Nephron (organoid): Measurements from ENCODE around the gene INTS1.

Experiments
- H3K27ac Mint-ChIP-seq, 3 experiments: 2 replicates each; pipeline ENCODE4 v1.8.0; 2020; ENCODE audit warnings: mixed read lengths in 3 of 3, mild to moderate bottlenecking in 2 of 3, moderate library complexity in 1 of 3
- H3K27me3 Mint-ChIP-seq: 2 replicates; pipeline ENCODE4 v1.8.0; 2021; ENCODE audit warnings: low read depth, mild to moderate bottlenecking, moderate library complexity, mixed read lengths
- H3K36me3 Mint-ChIP-seq: 2 replicates; pipeline ENCODE4 v1.8.0; 2020; ENCODE audit warnings: low read depth, mixed read lengths
- H3K4me1 Mint-ChIP-seq: 2 replicates; pipeline ENCODE4 v1.8.0; 2020; ENCODE audit warnings: mixed read lengths
- H3K4me3 Mint-ChIP-seq, 3 experiments: 2 replicates each; pipeline ENCODE4 v1.8.0; 2020; ENCODE audit warnings: mild to moderate bottlenecking in 3 of 3, mixed read lengths in 3 of 3, moderate library complexity in 2 of 3
- H3K9me3 Mint-ChIP-seq: 2 replicates; pipeline ENCODE4 v1.8.0; 2020; ENCODE audit warnings: mixed read lengths
- CTCF ChIP-seq, 3 experiments: fragments of 200-600 bp; sonication (generic); IDR thresholded peaks; one replicate each; pipeline ENCODE4 v1.5.0; 2021; ENCODE audit warnings: antibody characterized with exemption in 3 of 3; ENCODE audit not compliant: unreplicated experiment in 3 of 3

The INTS1 gene

GRCh38 chr7:1550005-1550845 is 46.0 kb upstream of the INTS1 start:
- Mint-ChIP-seq H3K9me3 (no peaks in the 10 kb centered on the region), H3K27me3 (peaks cover 15% of the 10 kb centered on the region), H3K4me3 (no peak overlapping the region), H3K36me3 (no peaks in the 10 kb centered on the region), H3K27ac (no peak overlapping the region), H3K4me1 (no peaks in the 10 kb centered on the region)
- TF ChIP-seq CTCF (IDR thresholded peaks at IDR 0.05; ENCODE audit: unreplicated experiment in 3 of 3) = no peak

- H3K27ac Mint-ChIP-seq = no peak overlapping the region
- no peaks in the 10 kb centered on the region for H3K9me3 Mint-ChIP-seq
- no peak for TF ChIP-seq CTCF (IDR thresholded peaks at IDR 0.05; ENCODE audit: unreplicated experiment in 3 of 3)
- no peak overlapping the region for H3K4me3 Mint-ChIP-seq
- H3K36me3 Mint-ChIP-seq = no peaks in the 10 kb centered on the region
- no peaks in the 10 kb centered on the region for H3K4me1 Mint-ChIP-seq
- peaks cover 10% of the 10 kb centered on the region for H3K27me3 Mint-ChIP-seq
Measured at GRCh38 chr7:1549357-1550004, 45.3 kb upstream of the INTS1 start.

- no peak overlapping the region for H3K27ac Mint-ChIP-seq
Measured at GRCh38 chr7:1548944-1549343, 44.8 kb upstream of the INTS1 start.

GRCh38 chr7:1548438-1548831 is 44.2 kb upstream of the INTS1 start:
- Mint-ChIP-seq H3K9me3 (no peaks in the 10 kb centered on the region), H3K27me3 (peaks cover 4% of the 10 kb centered on the region), H3K27ac (no peak overlapping the region), H3K4me1 (no peaks in the 10 kb centered on the region), H3K4me3 (no peak overlapping the region), H3K36me3 (no peaks in the 10 kb centered on the region)
- no peak for TF ChIP-seq CTCF (IDR thresholded peaks at IDR 0.05; ENCODE audit: unreplicated experiment in 3 of 3)

More at GRCh38 chr7:1548944-1549343, 44.8 kb upstream of the INTS1 start:
- H3K4me1 Mint-ChIP-seq = no peaks in the 10 kb centered on the region
- H3K36me3 Mint-ChIP-seq = no peaks in the 10 kb centered on the region
- H3K27me3 Mint-ChIP-seq = peaks cover 6% of the 10 kb centered on the region
- no peak for TF ChIP-seq CTCF (IDR thresholded peaks at IDR 0.05; ENCODE audit: unreplicated experiment in 3 of 3)
- H3K9me3 Mint-ChIP-seq = no peaks in the 10 kb centered on the region
- no peak overlapping the region for H3K4me3 Mint-ChIP-seq

- Mint-ChIP-seq H3K36me3 (no peaks in the 10 kb centered on the region), H3K4me1 (peaks cover 2% of the 10 kb centered on the region), H3K27me3 (peaks cover 4% of the 10 kb centered on the region), H3K27ac (no peak overlapping the region), H3K9me3 (no peaks in the 10 kb centered on the region), H3K4me3 (no peak overlapping the region)
- TF ChIP-seq CTCF (IDR thresholded peaks at IDR 0.05; ENCODE audit: unreplicated experiment in 3 of 3) = no peak
Measured at GRCh38 chr7:1547777-1548437, 43.7 kb upstream of the INTS1 start.
